ENCODE data around the gene RAB11FIP4.

The RAB11FIP4 gene

DNA sequence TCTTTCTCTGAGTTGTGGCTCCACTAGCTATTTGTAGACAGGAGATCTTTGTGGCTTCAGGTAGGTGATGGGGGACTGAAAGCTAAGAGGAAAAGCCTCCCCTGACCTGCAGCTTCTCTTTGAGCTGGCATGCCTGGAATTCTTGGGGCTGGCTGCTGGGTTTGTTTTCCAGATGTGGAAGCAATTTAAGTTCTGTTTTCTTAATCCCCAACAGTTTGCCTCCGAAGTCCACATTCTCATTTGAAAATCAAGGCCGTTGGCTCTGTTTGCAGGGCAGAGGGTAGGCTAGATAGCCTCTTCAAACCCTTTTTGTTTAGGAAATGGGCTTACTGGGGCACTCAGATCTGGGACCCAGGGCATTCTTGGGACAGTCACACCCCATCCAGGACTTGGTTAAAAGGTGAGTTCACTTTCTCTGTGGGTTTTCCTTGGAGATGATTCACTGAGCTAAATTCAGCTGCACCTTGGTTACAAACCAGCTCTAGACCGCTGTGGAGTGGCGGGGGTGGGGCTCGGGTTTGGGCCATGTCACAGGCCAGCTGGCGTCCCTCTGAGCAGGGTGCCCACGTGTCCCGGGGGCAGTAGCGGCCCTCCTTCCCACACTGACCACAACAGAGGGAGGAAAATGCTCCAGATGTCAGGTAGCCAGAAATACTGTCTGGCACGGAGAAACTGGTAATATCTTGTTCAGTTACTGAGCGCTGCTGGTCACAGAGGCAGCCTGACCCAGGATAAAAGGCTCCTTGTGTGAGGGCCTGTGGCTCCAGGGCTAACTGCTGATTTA lies 108.5 kb downstream of the RAB11FIP4 start:
- TF ChIP-seq, protein P1, sequence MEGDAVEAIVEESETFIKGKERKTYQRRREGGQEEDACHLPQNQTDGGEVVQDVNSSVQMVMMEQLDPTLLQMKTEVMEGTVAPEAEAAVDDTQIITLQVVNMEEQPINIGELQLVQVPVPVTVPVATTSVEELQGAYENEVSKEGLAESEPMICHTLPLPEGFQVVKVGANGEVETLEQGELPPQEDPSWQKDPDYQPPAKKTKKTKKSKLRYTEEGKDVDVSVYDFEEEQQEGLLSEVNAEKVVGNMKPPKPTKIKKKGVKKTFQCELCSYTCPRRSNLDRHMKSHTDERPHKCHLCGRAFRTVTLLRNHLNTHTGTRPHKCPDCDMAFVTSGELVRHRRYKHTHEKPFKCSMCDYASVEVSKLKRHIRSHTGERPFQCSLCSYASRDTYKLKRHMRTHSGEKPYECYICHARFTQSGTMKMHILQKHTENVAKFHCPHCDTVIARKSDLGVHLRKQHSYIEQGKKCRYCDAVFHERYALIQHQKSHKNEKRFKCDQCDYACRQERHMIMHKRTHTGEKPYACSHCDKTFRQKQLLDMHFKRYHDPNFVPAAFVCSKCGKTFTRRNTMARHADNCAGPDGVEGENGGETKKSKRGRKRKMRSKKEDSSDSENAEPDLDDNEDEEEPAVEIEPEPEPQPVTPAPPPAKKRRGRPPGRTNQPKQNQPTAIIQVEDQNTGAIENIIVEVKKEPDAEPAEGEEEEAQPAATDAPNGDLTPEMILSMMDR (IDR thresholded peaks at IDR 0.05; ENCODE audit: low read depth, low read length, missing control alignments) = no peak
- no peak overlapping the region for H3K4me3 ChIP-seq (ENCODE audit: low read depth, low read length)
- no peak for DNase-seq (ENCODE audit: low read depth)

DNA sequence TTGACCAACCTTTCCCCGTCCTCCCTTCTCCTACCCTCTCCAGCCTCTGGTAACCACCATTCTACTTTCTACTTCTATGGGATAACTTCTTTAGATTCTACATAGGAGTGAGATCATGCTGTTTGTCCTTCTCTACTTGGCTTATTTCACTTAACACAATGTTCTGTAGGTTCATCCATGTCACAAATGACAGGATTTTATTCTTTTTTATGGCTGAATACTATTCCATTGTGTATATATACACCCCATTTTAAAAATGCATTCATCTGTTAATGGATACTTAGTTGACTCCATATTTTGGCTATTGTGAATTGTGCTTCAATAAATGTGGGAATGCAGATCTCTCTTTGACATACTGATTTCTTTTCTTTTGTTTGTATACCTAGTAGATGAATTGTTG lies 115.0 kb downstream of the RAB11FIP4 start:
- DNase-seq (ENCODE audit: low read depth) = no peak
- TF ChIP-seq, protein P1 (IDR thresholded peaks at IDR 0.05; ENCODE audit: low read depth, low read length, missing control alignments) = no peak
- H3K4me3 ChIP-seq (ENCODE audit: low read depth, low read length) = no peak overlapping the region

DNA sequence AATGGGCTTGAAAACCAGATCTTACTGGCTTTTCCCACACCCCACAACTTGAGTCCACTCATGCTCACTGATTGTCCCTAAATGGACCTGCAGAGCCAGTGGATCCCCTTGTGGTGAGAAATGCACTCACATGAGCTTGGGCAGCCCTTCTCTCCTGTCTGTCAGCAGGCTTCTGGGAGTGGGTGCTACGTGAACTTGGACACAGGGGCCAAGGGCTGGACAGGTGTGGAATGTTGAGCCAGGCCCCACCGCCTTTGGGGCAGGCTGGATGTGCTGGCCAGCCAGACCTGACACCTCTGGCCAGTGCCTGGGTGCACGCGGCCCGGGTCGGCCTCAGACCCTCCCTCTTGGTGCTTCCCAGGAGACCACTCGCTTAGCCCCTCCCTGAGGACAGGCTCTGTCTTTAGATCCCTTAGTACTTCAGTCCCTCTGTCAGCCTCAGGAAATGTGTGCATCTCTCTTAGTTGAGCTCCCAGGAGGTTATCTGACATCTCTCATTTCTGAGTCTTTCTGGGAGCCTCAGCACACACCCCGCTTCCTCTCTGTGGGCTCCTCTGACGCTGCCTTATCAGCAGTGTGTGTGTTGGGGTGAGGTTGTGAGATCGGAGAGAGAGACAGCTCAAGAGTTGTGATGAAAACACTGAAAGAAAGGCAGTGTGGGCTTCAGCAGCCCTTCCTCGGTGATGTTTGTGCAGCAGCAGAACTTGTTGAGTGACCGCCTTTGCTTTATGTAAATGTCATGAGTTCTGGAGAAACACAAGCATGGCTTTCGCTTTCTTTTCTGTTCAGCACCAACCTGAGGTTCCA lies 117.0 kb downstream of the RAB11FIP4 start:
- H3K4me3 ChIP-seq (ENCODE audit: low read depth, low read length) = peak overlapping the region; percentile 33
- DNase-seq (ENCODE audit: low read depth) = peak; percentile 71
- TF ChIP-seq, protein P1 (IDR thresholded peaks at IDR 0.05; ENCODE audit: low read depth, low read length, missing control alignments) = peak; percentile 80

DNA sequence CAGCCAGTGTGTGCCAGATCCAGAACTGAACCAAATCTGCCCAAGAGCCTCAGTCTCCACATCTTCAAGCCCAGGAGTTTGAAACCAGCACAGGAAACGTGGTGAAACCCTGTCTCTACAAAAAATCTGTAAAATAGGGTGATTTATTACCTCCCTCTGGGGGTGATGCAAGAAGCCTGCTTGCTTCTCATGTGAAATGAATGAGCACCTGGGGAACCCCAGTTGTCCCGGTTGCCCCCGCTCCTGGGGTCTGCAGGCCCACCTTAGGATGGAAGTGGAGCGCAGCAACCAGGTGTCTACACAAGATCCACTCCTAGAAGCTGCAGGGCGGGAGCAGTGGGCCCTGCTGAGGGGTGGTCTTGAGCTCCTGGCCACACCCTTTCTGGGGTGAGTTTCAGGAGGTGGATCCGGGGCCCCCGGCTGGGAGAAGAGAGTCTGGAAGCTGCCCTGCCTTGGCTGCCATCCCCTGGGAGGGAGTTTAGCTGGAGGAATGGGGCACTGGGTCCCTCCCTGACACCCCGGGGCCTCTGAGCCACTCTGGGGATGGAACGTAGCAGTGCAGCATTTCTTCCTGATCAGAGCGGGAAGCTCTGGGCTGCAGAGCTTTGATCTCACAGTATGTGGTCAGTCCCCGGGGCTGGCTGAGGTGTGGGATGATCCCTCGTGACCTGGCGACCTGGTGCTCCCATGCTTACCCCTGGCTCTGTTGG lies 117.8 kb downstream of the RAB11FIP4 start:
- peak overlapping the region; percentile 33 for H3K4me3 ChIP-seq (ENCODE audit: low read depth, low read length)
- no peak for DNase-seq (ENCODE audit: low read depth)
- TF ChIP-seq, protein P1 (IDR thresholded peaks at IDR 0.05; ENCODE audit: low read depth, low read length, missing control alignments) = no peak

DNA sequence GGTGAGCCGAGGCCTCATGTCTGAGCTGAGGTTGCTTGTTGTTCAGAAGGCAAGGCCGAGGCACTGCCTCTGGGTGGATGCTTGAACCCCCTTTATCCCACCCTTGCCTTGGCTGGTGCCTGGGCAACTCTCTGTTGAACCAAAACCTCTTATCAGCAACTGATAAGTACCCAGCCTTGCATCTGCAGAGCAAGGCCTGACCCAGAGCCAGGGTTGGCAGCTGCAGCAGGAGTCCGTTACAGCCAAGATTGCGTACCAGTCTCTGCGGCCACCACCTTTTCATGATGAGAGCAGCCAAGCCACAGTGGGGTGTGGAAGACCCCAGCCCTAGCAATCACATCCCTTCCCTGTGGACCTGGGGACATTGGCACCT lies 118.3 kb downstream of the RAB11FIP4 start:
- TF ChIP-seq, protein P1 (IDR thresholded peaks at IDR 0.05; ENCODE audit: low read depth, low read length, missing control alignments) = no peak
- H3K4me3 ChIP-seq (ENCODE audit: low read depth, low read length) = no peak overlapping the region; the same call in 1 of the 2 replicates
- no peak for DNase-seq (ENCODE audit: low read depth)

DNA sequence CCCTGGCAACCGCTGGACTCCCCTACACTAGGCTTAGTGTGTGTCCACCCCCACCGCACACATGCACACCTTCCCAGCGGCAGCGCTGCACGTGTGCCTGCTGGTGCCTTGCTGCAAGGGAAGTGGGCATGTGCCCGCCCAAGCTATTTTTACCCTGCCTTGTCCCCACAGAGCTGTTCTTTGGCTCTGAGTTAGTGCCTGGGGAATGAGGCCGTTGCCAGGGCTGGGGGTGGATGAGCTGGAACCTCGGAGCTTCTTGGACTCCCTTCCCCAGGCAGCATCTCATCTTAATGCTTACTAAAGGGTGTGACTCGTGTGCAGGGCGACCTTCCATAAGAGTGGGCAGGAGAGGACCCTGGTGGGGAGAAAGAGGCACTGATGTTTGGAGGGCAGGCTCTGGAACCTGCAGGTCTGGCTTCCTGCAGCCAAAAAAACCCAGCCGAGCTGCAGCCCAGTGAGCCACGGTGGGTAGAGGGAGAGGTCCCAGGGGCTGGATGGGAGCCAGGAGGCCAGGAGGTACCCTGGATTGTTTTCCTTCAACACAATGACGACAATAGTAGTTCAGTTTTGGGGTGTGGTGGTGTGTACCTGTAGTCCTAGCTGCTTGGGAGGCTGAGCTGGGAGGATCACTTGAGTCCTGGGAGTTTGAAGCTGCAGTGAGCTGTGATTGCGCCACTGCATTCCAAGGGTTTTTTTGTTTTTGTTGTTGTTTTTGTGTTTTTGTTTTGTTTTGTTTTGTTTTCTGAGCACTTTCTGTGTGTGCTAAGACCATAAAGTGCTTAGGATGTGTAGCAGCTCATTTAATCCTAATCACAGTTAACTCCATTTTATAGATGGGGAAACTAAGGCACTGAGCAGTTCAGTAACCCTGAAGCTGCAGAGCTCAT lies 119.1 kb downstream of the RAB11FIP4 start:
- no peak overlapping the region for H3K4me3 ChIP-seq (ENCODE audit: low read depth, low read length)
- DNase-seq (ENCODE audit: low read depth) = no peak
- TF ChIP-seq, protein P1 (IDR thresholded peaks at IDR 0.05; ENCODE audit: low read depth, low read length, missing control alignments) = no peak
